GM21737 (cell line): ENCODE data around the gene RAPGEF2.

ENCODE experiments used
- ATAC-seq: cut with Tn5 transposase; IDR thresholded peaks from one replicate; pipeline ENCODE4 v1.9.1; 2021; ENCODE audit warnings: mild to moderate bottlenecking, moderate library complexity; ENCODE audit not compliant: unreplicated experiment

Gene RAPGEF2

DNA sequence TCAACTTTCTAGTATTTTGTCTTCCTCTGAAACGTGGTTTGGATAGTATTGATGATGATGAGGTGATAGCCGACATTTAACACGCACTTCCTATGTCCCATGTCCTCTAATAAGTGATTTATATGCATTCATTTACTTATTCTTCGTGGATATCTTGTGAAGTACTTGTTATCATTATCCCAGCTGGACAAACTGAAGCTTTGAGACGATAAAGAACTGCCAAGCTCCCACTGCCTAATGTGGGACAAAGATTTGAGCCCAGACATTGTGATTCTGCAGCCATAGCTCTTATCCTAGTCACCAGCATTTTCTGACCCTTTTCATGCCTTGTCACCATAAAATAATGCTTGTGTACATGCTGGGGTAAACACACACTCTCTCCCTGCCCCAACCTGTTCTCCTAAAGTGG is 92.5 kb downstream of the RAPGEF2 start:
- ATAC-seq, result no peak

DNA sequence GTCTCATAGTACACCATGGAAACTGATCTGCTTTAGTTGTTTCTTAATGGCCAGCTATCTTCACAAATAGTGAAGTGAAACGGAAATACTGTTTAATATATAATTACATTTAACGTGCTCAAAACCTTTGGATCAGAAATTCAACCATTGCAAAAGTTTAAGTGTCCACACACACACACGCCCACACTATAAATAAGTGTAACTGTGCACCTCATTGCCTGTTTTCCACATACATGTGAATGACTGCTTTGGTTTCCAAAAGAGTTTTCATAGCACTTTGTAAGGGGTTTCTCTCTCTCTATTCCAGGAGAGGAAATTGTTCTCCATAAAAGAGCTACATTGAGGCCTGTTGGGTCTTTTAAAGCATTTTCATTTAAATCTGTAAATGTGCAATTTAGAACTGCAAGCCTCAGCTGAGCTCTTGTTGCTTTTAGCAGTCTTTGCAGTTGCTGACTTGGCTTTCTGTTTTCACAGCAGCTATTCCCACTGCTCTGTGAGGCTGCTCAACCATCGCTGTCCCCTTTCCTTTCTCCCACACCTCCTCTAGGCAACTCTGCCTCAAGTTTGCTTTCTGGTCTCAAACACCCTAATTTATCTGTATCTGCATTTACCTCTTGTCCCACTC is 94.5 kb downstream of the RAPGEF2 start:
- ATAC-seq, result no peak

DNA sequence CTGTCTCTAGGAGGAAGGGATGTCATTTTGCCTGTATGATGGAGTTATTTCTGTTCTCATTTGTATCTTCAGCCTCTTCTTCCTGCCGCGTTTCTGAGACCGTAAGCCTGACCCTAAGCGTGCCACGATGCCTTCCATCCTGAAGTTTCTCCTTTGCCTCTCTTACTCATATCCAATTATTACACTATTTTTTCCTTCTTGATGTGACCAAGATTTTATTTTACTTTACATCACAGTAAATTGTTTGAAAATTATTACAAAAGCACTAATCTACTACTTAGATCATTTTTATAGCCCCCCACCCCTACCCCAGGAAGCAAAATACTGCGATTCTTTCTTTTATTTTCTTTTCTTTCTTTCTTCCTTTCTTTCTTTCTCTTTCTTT is 95.0 kb downstream of the RAPGEF2 start:
- ATAC-seq, result no peak

DNA sequence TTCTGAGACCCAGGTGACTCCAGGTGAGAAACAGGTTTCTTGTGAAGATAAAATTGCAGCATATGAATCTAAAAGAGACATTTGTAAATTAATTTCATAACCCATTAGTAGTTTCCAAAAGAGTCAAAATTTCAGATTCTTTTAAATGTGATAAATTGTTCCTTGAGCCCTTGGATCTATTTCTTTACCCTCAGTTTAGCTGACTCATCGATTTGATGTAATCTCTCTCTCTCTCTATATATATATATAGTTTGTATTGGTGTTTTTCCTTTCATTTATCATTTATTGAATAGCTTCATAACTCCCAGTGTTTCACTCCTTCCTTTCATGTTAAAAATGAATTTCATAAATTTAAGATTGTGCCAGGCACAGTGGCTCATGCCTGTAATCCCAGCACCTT is 96.9 kb downstream of the RAPGEF2 start:
- ATAC-seq, result no peak

DNA sequence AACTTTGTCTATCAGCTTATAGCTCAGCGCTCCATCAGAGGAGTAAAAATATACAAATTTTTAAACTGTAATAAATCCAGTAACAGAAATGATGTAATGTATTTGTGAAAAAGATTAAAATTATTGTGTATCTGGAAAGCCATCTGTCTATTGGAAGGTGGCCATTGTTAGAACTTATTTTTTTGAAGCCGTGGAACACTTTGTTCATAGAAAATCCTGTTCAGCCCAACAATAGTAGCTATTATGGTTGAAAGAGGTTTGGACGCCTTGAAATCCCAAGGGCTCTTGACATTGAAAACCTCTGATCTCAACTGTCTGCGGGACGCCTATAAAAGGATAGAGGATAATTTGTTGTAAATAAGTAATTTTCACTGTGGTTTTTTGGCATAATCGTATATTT is 98.3 kb downstream of the RAPGEF2 start:
- ATAC-seq, result no peak

DNA sequence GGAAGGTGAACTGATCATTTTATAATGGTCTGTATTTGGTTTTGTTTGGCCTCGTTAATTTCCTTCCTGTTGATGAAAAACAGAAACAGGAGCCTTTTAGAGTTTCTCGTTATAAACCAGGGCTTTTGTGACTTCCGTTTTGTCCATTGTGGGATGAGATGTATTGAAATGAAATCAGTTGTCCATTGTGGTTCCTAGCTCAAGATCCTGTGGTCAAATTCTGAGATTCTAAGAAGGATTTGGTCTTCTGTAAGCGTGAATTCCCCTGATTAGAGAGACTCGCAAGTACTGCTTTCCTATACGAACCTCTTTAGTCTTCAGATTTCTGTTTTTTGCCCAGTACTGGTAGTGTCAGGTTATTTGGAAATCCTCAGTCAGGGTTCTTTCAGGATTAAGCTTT is 101.7 kb downstream of the RAPGEF2 start:
- ATAC-seq, result no peak

DNA sequence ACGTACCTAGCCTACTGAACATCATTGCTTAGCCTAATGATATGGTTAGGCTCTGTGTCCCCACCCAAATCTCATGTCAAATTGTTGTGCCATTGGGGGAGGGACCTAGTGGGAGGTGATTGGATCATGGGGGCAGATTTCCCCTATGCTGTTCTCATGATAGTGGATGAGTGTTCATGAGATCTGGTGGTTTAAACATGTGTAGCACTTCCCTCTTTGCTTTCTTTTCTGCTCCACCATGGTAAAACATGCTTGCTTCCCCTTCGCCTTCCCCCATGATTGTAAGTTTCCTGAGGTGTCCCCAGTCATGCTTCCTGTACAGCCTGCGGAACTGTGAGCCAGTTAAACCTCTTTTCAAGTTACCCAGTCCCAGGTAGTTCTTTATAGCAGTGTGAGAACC is 102.6 kb downstream of the RAPGEF2 start:
- no peak for ATAC-seq

DNA sequence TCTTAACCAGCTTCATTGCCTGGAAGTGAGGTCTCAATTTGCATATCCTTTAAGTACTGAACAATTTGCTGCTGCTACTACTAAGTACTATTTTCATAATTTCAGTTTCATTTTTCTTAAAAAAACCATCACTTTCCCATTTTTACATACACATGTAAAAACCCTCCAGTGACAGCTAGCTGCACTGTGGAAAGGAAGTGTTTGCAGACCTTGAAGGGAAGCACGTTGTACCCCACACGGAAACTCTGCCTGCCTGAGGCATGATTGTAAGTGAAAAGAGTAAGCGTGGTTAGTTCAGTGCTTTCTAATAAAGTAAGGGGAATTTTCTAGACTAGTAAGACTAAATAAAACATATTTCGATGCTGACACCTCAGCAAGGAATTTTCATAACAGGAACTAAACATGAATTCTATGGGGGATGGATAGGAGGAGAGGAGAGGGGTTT is 103.6 kb downstream of the RAPGEF2 start:
- ATAC-seq, result peak; percentile 89

DNA sequence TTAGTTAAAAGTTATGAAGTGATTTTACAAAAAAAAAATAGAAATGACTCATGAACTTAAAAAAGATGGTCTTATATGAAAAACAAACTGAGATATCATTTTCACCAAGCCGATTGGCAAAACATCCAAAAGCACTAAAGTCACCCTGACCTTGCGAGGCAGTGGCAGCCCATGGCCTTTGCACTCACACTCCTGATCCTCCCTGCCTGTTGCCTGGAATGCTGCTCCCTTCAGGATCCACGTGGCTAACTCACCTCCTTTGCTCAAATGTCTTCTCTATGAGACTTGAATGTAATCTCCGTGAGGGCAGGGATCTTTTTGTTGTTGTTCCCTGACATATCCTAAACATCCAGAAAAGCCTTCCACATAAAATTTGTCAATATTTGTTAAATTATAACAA is 106.4 kb downstream of the RAPGEF2 start:
- ATAC-seq, result no peak

DNA sequence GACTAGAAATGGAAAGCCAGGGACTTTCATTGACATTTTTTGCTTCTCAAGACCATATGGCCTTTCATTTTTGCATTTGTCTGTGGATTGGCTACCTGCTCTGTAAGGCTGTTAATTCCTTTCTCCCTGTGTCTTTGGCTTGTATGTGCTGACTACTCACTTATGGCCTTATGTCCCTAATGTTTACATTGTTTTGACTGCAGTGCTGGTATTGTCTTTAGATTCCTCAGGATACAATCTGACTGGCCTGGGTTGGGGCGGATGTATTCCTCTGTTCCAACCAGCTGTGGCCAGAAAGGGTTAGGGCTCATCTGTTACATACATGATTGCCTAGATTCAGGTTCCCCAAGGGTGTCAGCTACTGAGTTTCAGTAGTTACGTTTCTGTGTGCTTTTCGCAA is 108.1 kb downstream of the RAPGEF2 start:
- ATAC-seq, result no peak

DNA sequence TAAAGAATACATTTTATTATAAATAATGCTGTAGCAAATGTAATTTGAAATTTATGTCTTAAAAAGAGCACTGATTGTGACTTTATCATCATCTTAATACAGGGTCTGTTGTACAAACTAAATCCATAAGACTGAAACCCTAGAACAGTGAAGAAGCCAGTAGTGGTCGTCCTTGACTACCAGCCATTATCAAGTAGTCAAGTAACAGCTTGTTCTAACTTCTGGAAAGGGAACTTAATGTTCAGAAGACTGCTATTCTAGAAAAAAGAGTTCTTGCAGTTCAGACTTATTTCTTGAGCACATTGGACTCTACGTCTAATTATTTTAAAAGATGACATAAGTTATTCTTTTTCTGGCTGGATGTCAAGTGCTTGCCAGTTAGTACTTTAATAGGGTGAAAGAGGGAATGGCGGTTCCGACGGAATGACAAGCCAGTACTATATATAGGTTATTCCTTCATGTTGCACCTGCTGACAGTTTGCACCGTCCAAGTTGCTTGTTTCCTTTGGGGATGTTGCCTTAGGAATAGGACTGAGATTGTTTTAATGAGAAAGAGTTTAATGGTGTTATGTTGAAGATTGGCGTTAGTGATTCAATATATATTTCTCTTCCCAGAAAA is 109.9 kb downstream of the RAPGEF2 start:
- no peak for ATAC-seq

DNA sequence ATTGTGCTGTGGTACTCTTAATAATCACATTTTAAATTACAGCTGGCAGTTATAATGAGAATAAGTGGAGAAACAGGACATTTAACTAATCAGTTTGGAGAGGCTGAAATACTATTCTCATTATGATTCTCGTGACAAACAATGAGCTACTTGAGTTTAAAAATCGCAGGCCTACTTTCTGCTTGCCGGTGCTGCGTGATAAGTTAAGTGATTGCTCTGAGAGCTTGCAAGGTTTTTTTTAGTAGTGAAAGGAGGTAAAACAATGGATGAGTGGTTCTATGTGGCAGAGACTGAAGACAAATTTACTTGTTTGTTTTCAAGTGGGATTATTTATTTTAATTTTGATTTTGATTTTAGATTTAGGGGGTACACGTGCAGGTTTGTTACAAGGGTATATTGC is 114.0 kb downstream of the RAPGEF2 start:
- ATAC-seq, result no peak

DNA sequence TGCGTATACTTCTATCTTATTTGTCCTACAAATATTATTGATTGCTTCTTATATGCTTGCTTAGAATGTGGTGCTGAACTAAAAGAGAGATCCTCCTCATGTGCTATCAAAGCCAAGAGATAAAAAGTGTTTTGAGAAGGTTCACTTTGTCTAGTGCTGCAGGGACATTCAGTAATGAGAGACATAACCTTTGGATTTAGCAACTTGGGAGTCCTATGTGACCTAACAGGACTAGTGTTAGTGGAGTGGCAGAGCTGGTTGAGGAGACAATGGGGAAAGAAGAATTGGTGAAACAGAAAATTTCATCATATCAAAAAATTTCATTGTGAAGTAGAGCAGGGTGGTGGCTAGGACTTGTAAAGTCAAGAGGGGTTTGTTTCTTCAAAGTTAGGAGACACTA is 117.0 kb downstream of the RAPGEF2 start:
- ATAC-seq, result no peak

DNA sequence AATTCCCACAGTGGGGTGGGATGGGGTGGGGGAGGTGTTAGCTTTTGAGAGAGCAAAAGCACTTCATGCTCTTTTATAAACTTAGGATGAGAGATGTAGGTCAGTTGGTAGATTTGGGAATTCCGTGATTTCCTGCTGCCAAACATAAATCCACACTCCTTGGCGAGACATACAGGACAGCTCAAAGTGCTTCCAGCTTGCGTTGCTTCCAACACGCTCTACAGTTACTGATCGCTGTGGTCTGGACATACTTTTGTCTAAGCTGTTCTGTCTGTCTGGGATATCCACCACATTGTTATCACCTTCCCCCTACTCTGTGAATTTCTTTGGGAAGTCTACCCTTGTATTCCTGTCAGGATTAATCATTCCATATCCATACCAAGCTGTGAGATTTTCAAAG is 117.5 kb downstream of the RAPGEF2 start:
- ATAC-seq, result no peak

DNA sequence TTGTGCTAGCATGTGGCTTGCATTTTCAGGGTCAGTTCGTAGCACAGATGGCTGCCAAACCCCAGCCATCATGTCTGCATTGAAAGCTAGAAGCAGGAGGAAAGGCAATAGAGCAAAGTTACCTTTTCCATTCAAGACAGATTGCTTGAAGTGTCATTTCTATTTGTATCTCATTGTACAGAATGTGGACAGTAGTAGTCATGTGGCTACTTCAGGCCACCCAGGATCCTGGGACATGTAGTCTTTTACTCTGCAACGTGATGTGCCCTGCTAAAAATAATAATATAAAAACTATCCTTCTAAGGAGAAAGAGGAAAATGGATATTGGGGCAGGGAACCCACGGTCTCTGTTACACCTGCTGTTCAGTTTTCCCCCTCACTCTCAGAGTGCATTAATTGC is 118.4 kb downstream of the RAPGEF2 start:
- no peak for ATAC-seq

DNA sequence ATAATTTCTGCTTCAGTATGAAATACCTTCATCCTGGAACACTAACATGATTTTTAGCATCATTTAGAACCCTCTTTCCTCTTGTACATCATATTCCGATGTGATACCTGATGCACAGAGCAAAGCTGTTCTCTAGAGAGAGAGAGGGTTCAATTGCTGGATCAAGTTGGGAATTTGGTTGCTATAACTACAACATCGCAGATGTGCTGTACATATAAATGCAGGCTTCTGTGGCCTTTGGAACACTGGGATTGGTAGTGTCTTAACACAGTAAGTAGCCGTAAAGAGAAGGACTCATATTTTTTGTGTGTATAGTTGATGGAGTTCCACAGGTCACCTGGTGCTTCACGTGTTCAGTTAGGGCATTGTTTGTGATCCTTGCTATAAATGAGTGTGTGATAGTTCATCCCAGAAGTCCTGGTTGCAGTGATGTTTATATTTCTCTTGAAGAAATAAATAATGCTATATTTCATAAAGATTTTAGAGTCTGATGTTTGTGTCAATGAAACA is 119.2 kb downstream of the RAPGEF2 start:
- ATAC-seq, result no peak

DNA sequence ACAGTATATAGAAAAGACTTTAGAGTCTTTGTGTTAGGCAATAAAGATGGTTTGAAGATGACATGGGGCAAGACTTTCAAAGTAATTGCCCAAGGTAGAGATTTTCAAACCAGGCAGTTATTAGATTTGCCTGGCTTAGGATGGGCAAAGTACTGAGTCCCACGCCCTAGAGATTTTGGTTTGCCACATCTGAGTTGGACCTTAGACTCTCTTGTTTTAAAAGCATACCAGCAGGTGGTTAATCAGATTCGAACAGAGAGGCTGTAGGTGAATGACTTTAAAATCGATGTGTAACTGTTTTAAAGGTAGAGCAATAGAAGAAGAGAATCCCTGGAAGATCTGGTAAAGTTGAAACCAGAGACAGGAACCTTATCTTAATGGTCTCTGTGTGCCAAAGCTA is 121.5 kb downstream of the RAPGEF2 start:
- ATAC-seq, result no peak

DNA sequence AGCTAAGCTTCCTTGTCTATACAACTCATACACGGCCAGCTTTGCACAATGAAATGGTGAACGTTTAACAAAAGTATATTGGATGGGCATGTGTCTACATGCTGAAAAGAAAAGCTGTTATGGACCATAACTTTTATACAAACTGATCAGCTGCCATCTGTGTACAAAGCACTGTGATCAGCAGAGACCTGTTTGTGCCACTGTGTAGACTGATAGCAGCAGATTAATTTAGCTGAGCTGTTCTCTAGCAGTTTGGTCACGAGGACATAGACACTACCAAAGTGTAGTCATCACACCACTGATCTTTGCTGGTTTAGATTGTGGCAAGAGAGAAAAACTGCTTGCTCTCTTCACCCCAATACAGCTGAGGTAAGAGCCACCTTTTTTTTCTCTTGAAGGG is 124.5 kb downstream of the RAPGEF2 start:
- no peak for ATAC-seq

DNA sequence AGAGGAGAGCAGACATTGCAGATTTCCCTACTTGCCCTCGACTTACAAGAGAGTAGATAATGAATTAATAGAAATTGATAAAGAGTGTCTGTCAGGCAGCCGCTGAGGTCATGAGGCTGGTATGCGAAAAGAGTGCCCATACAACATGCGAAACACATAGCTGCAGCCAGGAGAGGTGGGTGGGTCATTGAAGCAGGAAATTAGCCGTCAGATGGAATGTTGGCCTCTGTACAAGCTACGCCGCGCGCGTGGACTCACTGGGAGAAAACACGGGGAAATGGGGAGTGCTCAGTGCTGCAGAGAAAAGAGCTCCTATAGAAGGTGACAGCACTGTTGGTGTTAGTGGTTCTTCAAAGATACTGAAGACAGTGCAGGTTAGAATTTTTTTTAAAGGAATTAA is 125.1 kb downstream of the RAPGEF2 start:
- no peak for ATAC-seq

DNA sequence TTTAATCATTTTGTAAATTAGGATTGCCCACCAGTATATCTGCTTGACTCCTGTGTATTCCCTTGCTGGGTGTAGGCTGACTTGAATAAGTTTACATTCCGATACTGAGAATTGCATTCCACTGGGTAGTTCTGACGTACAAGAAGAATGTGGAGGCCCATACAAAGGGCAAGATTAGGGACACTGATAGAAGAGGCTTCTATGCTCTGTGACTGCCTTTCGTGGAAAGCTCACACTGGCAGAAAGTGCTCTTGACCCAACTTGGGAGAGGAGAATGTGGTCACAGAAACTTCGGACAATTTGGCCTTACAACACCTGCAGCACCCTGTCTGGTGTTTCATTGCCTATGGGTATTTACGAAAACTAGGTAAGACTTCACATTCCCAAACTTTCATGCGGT is 126.3 kb downstream of the RAPGEF2 start:
- ATAC-seq, result no peak

DNA sequence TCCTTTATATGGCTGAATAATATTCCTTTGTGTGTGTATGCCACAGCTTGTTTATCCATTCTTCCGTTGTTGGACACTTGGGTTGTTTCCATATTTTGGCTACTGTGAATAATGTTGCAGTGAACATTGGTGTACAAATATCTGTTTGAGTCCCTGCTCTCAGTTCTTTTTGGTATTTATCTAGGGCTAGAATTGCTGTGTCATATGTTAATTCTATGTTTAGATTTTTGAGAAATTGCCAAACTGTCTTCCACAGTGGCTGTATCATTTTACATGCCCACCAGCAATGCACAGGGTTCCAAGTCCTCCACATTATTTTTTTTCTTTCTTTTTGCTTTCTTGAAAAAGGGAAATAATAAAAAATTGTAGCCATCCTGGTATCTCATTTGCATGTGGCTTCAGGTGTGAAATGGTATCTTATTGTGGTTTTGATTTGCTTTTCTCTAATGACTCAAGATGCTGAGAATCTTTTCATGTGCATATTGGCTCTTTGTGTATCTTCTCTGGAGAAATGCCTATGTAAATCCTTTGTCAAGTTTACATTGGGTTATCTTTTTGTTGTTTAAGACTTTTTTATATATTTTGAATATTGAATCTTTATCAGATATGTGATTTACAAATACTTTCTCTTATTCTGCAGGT is 129.7 kb downstream of the RAPGEF2 start:
- no peak for ATAC-seq

DNA sequence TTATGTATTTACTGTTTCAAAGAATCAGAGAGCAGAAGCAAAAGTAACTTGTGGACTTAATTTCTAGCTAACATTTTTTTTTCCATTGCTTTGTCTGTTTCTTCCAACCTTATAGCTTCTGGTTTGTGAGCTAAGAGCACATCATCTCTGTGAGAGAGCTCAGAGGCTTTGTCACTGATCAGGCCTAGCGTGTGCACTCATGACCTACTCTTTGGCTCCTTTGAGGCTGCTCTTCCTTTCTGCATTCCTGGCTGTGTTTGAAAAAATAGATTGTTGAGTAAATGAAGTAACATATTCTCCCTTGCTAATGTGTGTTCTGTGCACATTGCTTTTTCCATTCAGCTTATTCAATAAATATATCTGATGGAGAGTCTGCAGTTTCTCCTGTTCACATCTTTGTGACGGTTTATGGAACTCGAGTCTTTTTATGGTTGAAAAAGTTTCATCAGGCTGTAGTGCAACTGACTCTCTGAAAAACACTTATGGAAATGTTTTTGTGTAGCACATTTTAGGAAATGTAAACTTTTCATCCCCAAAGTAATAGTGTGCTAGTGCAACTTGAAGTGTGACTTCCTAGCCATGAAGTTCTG is 133.0 kb downstream of the RAPGEF2 start:
- ATAC-seq, result no peak
